ENCODE results near the gene SNX7. TPM values are rescaled to one million over a fixed set of nuclear protein-coding genes. Genes with fewer than 3 reads are reported as not detected.

The SNX7 gene
- total RNA-seq, 4 donors from 2014 or later = 3.4 to 14.6 (median 13.0) TPM

DNA sequence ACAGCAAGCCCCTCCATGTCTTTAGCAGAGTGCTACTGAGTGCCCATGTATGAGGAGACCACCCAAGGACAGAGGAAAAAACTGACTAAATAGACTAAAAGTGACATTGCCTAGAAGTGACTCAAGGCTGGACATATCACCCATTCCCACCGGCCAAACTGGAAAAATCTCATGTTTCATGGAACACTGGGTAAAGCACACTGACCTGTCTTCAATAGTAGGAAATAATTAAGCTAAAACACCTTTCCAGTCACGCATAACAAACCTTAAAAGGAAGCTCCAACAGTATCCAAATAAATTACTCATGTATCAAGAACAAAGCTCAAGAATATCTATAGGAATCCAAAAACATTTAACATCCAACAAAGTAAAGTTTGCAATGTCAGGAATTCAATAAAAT is 120.4 kb downstream of the SNX7 start:
- Histone ChIP-seq H3K27me3 (no peaks in the 10 kb centered on the region), H3K9me3 (no peaks in the 10 kb centered on the region), H3K4me3 (no peak overlapping the region), H3K4me1 (no peaks in the 10 kb centered on the region), H3K36me3 (no peaks in the 10 kb centered on the region), H3K27ac (no peak overlapping the region)
- TF ChIP-seq EP300 (IDR thresholded peaks at IDR 0.05) (no peak), POLR2AphosphoS5 (IDR thresholded peaks at IDR 0.05) (no peak), POLR2A (IDR thresholded peaks at IDR 0.05) (no peak), CTCF (IDR thresholded peaks at IDR 0.05) (no peak)
- WGBS = 81% methylated on average over 2 of the region's 2 CpGs
- DNase-seq (ENCODE audit: low spot score in 2 of 2) = no peak

DNA sequence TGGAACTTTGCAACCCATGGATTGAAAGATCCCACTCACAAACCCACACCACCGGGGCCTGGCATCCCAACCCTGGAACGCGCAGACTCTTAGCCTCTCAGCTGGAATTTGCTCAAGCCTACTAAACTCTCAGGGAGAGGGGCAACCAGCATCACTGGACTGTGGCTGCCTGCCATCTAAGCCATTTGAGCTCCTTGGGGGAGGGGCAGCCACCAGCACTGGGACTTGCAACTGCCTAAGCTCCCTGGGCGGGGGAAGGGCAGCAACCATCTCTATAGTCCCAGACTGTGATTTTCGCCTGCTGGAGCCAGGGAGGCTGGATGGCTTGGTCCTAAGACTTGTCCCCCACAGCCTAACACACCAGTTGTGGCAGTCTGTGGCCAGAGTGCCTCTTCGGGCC is 122.3 kb downstream of the SNX7 start:
- Histone ChIP-seq H3K4me3 (no peak overlapping the region), H3K27ac (no peak overlapping the region), H3K36me3 (no peaks in the 10 kb centered on the region), H3K4me1 (no peaks in the 10 kb centered on the region), H3K9me3 (no peaks in the 10 kb centered on the region), H3K27me3 (no peaks in the 10 kb centered on the region)
- no peak for DNase-seq (ENCODE audit: low spot score in 2 of 2)
- TF ChIP-seq EP300 (IDR thresholded peaks at IDR 0.05) (no peak), POLR2AphosphoS5 (IDR thresholded peaks at IDR 0.05) (no peak), POLR2A (IDR thresholded peaks at IDR 0.05) (no peak), CTCF (IDR thresholded peaks at IDR 0.05) (no peak)
- 100% methylated on average over 3 of the region's 6 CpGs for WGBS

DNA sequence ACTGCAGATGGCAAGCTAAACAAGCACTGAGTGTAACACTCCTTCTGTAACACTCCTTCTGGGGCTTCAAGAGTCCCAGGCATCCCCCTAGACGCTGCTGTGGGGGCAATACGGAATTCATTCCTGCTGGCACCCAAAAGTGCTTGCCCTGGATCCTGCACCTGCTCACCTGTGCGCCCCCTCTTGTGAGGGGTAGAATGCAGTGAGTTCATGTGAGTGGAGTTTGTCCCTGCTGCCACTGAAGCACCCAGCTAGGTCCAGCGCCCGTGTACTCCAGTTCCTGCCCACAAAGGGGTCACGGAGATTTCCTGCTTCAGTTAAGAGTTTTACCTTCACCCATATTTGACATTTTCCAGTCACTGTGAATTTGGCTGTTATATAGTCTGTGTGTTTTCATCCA is 130.0 kb downstream of the SNX7 start:
- no peaks in the 10 kb centered on the region for H3K27me3 ChIP-seq
- no peaks in the 10 kb centered on the region for H3K36me3 ChIP-seq
- no peaks in the 10 kb centered on the region for H3K4me1 ChIP-seq
- WGBS = 94% methylated on average over 6 of the region's 6 CpGs
- no peaks in the 10 kb centered on the region for H3K9me3 ChIP-seq
- no peak overlapping the region for H3K27ac ChIP-seq
- TF ChIP-seq EP300 (IDR thresholded peaks at IDR 0.05) (no peak), CTCF (IDR thresholded peaks at IDR 0.05) (no peak), POLR2A (IDR thresholded peaks at IDR 0.05) (no peak), POLR2AphosphoS5 (IDR thresholded peaks at IDR 0.05) (no peak)
- no peak overlapping the region for H3K4me3 ChIP-seq
- no peak for DNase-seq (ENCODE audit: low spot score in 2 of 2)

- Histone ChIP-seq H3K4me3 (no peak overlapping the region), H3K9me3 (no peaks in the 10 kb centered on the region), H3K27ac (no peak overlapping the region), H3K27me3 (no peaks in the 10 kb centered on the region), H3K36me3 (no peaks in the 10 kb centered on the region), H3K4me1 (no peaks in the 10 kb centered on the region)
- no peak for DNase-seq (ENCODE audit: low spot score in 2 of 2)
- WGBS = 6% methylated on average over 1 of the region's 1 CpG
- TF ChIP-seq POLR2AphosphoS5 (IDR thresholded peaks at IDR 0.05) = no peak
Measured at GRCh38 chr1:98792123-98792522, 130.6 kb downstream of the SNX7 start.

DNA sequence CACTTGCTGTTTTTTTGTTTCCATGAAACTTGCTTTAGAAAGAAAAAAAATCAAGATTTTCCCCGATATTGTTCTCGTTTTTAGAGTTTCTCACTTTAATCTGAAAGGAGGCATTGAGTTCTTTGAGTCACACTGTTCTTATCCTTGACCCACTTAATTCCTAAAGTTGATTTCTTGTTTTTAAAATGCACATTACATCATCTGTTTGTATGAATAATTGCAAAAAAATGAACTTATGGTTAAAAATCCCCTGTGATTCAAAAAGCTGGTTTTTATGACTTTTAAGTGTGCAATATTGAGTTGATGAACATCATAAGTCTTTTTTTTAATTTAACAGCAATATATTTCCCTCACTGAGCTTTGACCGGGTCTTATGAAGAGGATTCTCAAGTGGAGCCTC is 131.6 kb downstream of the SNX7 start:
- Histone ChIP-seq H3K4me1 (no peaks in the 10 kb centered on the region), H3K9me3 (no peaks in the 10 kb centered on the region), H3K36me3 (no peaks in the 10 kb centered on the region), H3K27ac (peak overlapping the region; percentile 25), H3K4me3 (no peak overlapping the region), H3K27me3 (no peaks in the 10 kb centered on the region)
- TF ChIP-seq POLR2A (IDR thresholded peaks at IDR 0.05) (no peak), CTCF (IDR thresholded peaks at IDR 0.05) (no peak)
- 70% methylated on average over 3 of the region's 3 CpGs for WGBS
- DNase-seq (ENCODE audit: low spot score in 2 of 2) = no peak

GRCh38 chr1:98794196-98794886 is 132.8 kb downstream of the SNX7 start:
- Histone ChIP-seq H3K27me3 (no peaks in the 10 kb centered on the region), H3K4me1 (no peaks in the 10 kb centered on the region), H3K36me3 (no peaks in the 10 kb centered on the region), H3K4me3 (no peak overlapping the region), H3K9me3 (no peaks in the 10 kb centered on the region), H3K27ac (no peak overlapping the region)
- 12% methylated on average over 3 of the region's 3 CpGs for WGBS
- no peak for DNase-seq (ENCODE audit: low spot score in 2 of 2)
- TF ChIP-seq POLR2AphosphoS5 (IDR thresholded peaks at IDR 0.05) = no peak
- TF ChIP-seq CTCF (IDR thresholded peaks at IDR 0.05) = peak in 1 of 2 donors; percentile 60
